HG02870 (cell line): ENCODE measurements around the gene TRAF6.
"Not testable (repeated sequence)": the region's sequence is repeated elsewhere in the genome, so short reads cannot be mapped to it uniquely, and the experiment has no call there.

ENCODE experiments used
- ATAC-seq: cut with Tn5 transposase; IDR thresholded peaks from one replicate; pipeline ENCODE4 v1.9.1; 2021; ENCODE audit warnings: mild to moderate bottlenecking, moderate library complexity; ENCODE audit not compliant: unreplicated experiment

Gene TRAF6, protein sequence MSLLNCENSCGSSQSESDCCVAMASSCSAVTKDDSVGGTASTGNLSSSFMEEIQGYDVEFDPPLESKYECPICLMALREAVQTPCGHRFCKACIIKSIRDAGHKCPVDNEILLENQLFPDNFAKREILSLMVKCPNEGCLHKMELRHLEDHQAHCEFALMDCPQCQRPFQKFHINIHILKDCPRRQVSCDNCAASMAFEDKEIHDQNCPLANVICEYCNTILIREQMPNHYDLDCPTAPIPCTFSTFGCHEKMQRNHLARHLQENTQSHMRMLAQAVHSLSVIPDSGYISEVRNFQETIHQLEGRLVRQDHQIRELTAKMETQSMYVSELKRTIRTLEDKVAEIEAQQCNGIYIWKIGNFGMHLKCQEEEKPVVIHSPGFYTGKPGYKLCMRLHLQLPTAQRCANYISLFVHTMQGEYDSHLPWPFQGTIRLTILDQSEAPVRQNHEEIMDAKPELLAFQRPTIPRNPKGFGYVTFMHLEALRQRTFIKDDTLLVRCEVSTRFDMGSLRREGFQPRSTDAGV

DNA sequence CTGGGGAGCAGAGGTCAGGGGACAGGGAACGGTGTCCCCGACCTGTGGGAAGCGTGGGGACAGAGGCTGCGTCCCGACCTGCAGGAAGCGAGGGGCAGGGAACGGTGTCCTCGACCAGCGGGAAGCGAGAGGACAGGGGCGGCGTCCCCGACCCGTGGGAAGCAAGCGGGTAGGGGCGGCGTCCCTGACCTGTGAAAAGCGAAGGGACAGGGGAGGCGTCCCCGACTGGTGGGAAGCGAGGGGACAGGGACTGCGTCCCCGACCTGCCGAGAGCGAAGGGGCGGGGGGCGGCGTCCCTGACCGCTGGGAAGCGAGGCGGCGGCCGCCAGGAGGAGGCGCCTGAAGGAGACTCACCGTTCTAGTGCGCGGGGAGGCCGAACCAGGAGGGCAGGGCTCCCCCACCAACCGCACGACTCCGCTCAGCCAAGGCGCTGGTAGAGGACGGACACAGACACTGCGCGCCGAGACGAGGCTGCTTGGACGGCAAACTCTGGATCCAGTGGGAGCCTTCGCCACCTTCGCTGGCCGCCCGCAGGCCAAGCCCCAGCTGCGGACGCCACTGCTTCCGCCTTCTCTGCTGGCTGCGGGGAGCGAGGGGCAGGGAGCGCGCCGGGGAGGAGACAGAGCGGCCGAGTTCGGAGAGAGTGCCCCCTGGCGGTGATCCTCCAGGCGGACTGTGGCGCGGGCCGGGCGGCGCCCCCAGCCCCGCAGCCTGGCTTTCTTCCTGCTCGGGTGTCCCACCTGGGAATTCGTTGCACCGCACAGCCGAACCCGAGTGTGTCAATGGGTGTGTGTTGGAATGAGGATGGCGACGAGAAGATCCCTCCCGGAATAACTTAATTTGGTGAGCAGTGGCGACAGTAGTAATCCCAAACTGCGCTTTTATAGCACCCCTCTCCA lies at the start of gene TRAF6:
TSS of gene TRAF6 (minus strand) at position 579 of the 900 bp plus-strand sequence. CDS start 8,757 bp downstream, outside the sequence.
- peak; percentile 95 for ATAC-seq

DNA sequence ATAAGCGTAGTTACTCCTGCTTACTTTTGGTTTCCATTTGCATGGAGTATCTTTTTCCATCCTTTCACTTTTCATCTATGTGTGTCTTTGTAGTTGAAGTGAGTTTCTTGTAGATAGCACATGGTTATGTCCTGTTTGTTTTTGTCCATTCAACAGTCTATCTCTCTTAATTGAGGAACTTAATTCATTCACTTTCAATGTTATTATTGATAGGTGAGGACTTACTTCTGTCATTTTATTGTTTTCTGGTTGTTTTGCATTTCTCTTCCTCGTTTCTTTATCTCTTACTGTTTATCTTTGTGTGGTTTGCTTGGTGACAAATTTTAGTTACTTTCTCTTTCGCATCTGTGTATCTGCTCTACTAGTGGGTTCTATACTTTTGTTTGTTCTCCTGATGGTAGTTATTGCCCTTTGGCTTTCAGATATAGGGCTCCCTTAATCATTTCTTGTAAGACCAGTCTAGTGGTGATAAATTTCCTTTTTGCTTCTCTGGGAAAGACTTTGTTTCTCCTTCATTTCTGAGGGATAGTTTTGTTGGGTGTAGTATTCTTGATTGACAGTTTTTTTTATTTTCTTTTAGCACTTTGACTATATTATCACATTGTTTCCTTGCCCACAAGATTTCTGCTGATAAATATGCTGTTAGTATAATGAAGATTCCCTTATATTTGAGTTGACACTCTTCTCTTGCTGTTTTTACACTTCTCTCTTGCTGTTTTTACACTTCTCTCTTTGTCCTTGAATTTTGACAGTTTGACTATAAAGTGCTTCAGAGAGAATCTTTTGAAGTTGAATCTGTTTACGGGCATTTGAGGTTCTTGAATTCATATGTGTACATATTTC lies 48.7 kb upstream of the TRAF6 start:
- peak; percentile 93 for ATAC-seq

DNA sequence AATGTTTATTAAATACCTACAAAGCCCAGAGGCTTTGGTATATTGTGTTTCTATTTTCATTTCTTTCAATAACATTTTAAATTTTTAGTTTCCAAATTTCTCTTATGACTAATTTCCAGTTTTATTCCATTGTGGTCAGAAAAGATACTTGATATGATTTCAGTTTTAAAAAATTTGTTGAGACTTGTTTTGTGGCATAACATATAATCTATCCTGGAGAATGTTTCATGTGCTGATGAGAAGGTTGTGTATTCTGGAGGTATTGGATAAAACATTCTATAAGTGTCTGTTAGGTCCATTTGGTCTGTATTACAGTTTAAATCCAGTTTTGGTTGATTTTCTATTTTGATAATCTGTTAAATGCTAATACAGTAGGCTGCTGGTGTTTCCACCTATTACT lies 47.9 kb upstream of the TRAF6 start:
- no peak for ATAC-seq

DNA sequence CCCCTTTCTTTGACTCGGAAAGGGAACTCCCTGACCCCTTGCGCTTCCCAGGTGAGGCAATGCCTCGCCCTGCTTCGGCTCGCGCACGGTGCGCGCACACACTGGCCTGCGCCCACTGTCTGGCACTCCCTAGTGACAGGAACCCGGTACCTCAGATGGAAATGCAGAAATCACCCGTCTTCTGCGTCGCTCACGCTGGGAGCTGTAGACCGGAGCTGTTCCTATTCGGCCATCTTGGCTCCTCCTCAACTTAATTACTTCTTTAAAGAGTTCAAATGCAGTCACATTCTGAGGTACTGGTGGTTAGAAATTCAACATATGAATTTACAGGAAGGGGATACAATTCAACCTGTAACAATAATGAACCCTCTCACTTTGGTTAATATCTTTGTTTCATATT lies 47.3 kb upstream of the TRAF6 start:
- ATAC-seq: not testable (repeated sequence)

DNA sequence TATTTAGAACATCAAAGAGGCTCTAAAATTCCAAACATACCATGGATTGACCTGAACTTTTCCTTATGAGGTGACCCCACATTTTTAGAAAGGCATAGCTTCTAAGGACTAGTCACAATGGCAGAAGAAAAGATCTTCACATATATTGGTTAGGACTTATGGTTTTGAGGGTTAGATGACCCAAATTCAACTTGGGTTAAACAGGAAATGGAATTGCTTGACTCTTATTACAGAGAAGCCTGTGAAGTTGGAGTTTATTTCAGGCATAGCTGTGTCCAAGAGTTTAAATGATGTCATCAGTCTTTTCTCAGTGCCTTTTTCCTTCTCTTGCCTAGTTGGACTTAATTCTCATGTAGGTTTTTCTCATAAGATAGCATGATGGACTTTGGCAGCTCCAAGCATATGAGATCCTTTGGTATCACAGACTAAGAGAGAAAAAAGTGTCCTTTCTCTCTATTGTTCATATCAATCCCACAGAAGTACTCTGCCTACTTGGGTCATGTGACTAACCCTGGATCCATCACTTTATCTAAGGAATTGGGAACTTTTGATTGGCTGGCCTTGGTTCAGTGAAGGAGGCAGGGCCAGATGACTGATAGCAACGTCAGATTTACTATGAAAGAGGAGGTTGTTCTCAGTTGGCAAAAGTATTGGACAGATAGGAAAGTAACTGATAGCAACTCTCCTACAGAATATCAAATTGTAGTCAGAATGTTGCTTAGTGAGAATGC lies 40.5 kb upstream of the TRAF6 start:
- no peak for ATAC-seq

DNA sequence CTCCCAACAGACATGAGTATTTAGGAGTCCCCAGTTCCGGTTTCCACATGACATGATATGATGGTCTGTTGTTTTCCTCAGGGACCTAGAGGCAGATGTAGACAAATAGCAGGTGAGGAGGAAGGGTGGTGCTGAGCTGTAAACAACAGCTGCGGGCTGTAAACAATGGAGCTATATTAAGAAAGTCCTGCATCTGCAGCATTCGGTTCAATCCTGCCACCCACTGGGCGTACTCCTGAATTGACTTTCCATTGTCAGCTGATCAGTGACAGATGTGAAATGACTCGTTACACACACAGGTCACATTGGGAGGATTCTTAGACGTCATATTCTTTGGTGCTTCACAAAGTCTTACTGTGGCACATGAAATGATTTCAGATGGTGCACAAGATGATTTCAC lies 30.9 kb upstream of the TRAF6 start:
- ATAC-seq: peak; percentile 100

DNA sequence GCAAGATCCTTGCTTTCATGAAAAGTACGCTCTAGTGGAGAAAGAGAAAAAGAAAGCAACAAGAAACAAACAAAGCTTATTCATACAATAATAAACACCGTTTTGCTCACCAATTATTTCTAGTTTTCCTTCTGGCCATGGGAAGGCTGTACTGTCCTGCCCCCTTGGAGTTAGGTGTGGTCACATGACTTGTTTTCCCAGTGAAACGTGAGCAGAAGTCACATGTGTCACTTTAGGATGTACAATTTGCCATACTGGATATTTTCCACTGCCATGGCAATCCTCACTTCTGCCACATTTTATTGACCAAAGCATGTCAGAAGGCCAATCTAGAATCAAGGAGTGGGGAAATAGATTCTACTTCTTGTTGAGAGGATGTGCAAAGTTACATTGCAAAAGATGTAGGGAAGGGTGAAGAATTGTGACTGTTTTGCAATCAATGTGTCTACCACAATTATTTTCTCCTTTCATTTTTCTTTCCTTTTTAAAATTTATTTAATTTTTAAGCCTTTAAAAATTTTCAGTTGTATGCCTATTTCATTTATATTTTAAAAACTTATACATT lies 24.3 kb upstream of the TRAF6 start:
- no peak for ATAC-seq

DNA sequence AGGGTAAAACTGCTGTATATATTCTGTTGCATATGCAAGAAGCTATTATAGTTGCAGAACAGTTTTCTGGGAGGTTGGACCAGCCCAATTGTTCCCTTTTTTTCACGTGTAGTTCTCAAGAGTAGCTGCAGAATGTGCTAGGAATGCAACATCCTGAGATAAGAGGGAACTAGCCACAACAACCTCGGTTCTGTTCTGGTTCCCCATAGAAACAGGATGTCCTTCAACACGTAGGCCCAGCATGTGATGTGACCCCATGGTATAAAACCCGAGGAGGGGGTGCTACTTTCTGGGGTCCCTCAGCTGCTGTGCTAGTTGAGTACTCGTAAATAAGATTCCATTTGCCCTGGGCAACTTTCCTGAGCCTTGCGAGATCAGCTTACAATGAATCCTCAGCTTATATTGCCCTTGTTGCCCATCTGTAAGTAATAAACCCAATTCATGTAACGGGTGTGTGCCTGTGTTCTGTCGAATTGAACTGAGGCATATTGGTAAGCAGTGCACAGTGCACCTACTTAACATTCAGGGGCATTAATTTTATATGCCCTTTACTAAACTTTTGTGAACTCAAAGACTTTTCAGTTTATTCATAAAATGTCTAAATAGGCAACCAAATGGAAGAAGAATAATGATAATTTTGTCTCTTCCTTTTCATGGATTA lies 23.0 kb upstream of the TRAF6 start:
- no peak for ATAC-seq

DNA sequence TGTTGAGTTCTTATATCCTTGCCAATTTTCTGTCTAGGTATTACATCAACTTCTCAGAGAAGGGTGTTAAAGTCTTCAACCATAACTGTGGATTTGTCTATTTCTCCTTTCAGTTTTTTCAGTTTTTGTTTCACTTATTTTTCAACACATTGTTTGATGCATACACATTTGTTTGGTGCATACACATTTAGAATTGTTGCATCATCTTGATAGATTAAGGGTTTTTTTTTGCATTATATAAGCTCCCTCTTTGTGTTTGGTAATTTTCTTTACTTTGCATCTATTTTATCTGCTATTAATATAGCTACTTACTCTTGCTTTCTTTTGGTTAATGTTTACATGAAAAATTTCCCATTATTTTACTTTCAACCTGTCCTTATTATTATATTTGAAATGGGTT lies 20.8 kb upstream of the TRAF6 start:
- no peak for ATAC-seq

DNA sequence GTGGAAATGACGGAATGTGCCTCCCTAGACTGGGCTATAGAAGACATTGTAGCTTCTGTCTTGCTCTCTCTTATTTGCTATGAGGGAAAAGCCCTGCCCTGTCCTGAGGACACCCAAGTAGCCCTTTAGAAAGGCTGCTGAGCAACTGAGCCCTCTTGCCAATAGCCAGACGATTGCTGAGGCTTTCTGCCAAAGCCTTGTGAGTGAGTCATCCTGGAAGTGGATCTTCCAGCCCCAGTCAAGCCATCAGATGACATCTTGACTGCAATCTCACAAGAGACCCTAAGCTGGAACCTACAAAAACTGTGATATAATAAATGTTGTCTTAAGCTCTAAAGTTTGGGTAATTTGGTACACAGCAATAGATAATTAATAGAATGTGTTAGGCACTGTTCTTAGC lies 3.9 kb upstream of the TRAF6 start:
- ATAC-seq: no peak

DNA sequence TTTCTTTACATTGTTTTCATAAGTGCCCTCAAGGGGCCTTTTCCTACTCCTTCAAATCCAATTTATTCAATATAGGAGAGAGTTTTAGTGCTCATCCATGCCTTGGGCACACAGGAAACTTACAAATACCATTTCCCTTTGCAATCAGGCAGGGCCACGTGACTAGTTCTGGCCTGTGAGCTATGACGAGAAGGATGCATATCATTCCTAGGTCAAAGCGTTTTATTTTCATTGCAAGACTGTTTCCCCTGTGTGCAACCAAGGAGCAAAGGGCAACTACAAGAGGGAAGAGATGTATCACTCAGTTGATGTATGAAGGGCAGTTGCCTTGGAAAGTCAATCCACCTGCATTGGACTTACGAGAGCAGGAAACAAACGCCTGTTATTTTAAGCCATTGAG lies 1.9 kb upstream of the TRAF6 start:
- no peak for ATAC-seq

DNA sequence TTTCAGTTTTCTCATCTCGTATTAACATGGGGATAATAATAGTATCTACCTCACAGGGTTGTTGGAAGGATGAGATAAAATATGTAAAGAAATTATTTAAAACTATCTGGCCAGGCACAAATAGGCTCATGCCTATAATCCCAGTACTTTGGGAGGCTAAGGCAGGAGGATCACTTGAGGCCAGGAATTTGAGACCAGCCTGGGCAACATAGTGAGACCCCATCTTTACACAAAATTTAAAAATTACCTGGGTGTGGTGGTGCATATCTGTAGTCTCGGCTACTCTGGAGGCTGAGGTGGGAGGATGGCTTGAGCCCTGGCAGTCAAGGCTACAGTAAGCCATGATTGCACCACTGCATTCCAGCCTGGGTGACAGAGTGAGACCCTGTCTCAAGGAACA lies 990 bp upstream of the TRAF6 start:
- not testable (repeated sequence) for ATAC-seq

DNA sequence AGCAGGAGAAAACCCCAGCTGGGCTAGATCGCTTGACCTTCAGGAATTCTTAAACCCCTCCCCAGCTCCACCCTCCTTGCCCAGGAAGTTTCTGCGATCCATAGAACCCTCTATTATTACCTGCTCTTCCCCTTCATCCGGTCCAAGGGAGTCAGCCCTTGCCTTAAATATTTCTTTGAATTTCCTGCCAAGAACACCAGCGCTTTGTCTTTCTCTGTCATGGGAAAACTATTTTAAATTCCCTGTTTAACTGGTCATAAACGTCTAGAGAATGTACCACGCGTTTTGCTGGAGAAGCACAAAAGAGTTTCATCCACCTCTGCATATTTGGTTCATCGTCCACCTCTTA lies 496 bp upstream of the TRAF6 start:
- no peak for ATAC-seq

DNA sequence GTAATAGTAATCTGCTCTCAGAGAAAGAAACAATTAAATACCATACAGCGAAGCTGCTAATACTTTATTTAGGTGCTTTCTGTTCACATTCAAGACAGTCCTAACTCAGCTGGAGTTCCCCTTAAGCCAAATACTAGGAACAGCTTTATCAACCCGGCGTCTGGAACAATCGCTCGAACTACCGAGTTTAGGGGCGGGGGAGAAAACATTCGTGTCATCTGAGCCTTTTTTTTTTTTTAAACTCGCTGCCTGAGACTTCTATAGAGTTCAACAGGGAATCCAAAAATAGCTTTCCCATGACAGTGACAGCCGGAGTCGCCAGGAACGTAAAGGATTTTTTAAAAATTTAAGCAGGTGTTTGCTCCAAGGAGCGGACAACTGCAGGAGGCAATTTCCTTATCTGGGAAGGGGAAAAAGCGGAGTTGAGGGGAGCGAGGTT lies 852 bp downstream of the TRAF6 start:
- peak; percentile 15 for ATAC-seq

DNA sequence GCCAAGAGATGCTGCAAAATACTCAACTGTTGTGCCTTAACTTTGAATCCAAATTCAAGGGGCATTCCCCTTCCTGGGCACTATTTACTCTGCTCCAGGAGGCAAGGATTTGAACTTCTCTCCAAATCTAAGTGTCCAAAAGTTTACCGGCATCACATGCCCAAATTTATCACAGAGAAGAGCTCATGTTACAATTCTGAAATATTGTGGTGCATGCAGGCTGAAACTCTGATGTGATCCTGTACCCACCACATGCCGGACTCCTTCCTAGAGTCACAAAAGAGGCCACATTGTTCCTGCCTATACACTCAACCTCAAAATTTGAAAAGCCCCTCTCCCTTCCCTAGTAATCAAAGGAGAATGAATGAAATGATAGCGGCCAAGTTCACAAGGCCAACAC lies 1.3 kb downstream of the TRAF6 start:
- no peak for ATAC-seq

DNA sequence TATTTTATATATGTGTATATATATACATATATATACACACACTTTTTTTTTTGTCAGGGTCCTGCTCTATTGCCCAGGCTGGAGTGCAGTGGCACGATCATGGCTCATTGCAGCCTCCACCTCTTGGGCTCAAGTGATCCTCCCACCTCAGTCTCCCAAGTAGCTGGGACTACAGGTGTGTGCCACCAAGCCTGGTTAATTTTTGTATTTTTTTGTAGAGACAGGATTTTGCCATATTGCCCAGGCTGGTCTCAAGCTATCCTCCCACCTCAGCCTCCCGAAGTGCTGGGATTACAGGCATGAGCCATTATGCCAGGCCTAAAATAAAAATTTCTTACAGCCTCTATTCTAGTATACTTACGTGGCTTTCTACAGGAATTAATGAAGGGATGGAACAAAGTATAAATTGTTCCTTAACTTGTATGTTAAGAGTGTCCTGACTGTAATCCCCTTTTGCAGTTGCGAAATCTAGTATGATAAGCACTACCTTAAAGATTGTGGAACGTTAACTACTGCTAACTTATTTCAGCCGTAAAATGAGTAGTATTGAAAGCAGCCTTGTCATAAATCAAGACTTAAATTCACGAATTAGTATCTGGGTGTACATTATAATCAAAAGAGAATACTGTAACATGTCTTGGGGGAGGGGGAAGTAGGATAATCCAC lies 2.1 kb downstream of the TRAF6 start:
- ATAC-seq: no peak

DNA sequence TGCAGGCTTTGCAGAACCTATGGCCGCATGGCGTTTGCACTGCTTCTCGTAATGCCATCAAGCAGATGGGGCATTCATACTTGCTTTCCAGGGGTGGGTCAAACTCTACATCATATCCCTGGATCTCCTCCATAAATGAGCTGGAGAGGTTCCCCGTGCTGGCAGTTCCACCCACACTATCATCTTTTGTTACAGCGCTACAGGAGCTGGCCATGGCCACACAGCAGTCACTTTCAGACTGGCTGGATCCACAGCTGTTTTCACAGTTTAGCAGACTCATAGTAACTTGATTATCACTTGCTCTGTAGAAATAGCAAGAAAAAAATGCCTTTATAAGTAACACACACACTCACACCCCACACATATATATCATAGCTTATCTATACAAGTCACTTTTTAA lies 8.8 kb downstream of the TRAF6 start:
- no peak for ATAC-seq

DNA sequence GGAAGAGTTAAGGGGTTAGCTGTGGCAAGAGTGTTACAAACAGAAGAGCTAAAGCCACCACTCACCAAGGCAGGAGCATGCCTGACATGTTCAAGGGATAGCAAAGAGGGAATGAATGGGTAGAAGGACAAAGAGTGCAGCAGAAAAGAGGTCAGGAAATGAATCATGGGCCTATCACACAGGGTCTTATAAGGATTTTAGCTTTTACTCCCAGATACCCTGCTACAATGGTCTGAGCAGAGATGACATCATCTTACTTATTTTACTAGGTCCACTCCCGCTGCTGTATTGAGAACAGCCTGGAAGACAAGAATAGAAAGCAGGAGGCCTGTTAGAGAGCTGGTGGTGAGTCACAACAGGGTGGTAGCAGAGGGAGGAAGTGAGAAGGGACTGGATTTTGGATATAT lies 9.8 kb downstream of the TRAF6 start:
- peak; percentile 95 for ATAC-seq

DNA sequence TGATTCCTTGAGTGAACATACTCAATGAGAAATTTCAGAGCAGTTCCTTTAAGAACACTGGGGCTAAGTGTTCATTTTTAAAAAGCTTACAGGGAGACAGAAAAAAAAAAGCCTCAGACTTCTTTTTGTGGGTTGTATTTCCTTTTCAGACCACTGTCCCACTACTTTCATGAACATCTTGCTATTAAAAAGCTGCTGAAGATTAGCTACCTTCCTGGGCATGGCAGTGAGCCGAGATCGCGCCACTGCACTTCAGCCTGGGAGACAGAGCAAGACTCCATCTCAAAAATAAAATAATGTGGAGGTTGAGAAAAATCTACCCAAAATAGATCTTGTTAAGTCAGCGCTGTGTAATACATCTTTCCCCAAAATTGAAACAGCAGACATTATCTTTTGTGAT lies 10.8 kb downstream of the TRAF6 start:
- ATAC-seq: no peak
